Immature natural killer cell (primary cell): ENCODE data around the gene HK2. TPM values are rescaled to one million over a fixed set of nuclear protein-coding genes. Genes with fewer than 3 reads are reported as not detected.

Experiments
- DNase-seq, 3 donors: peaks; one replicate each; pipeline ENCODE4 v3.0.0; 2022; ENCODE audit warnings: mixed read lengths in 1 of 3
- H3K27ac Mint-ChIP-seq, 6 donors: one replicate each; pipeline ENCODE4 v1.8.0; 2020; ENCODE audit warnings: mixed read lengths in 6 of 6, mild to moderate bottlenecking in 5 of 6, inconsistent platforms in 4 of 6, moderate library complexity in 3 of 6
- H3K27me3 Mint-ChIP-seq, 3 donors: one replicate each; pipeline ENCODE4 v1.8.0; 2020 to 2021; ENCODE audit warnings: low read depth in 3 of 3, mild to moderate bottlenecking in 3 of 3, mixed read lengths in 3 of 3, moderate library complexity in 3 of 3, inconsistent platforms in 1 of 3
- H3K36me3 Mint-ChIP-seq, 3 donors: one replicate each; pipeline ENCODE4 v1.8.0; 2020; ENCODE audit warnings: mixed read lengths in 3 of 3, inconsistent platforms in 2 of 3, mild to moderate bottlenecking in 2 of 3
- H3K4me1 Mint-ChIP-seq, 2 donors: one replicate each; pipeline ENCODE4 v1.8.0; 2020; ENCODE audit warnings: inconsistent platforms in 2 of 2, mild to moderate bottlenecking in 2 of 2, mixed read lengths in 2 of 2, moderate library complexity in 1 of 2
- H3K4me3 Mint-ChIP-seq, 5 donors: one replicate each; pipeline ENCODE4 v1.8.0; 2020; ENCODE audit warnings: mild to moderate bottlenecking in 5 of 5, mixed read lengths in 5 of 5, inconsistent platforms in 3 of 5, moderate library complexity in 3 of 5
- H3K9me3 Mint-ChIP-seq, 6 donors: one replicate each; pipeline ENCODE4 v1.8.0; 2020; ENCODE audit warnings: mild to moderate bottlenecking in 6 of 6, mixed read lengths in 6 of 6, inconsistent platforms in 4 of 6, moderate library complexity in 3 of 6
- polyA plus RNA-seq, 3 donors: library from polyadenylated mRNA; unstranded; fragments of 300-500 nt; fragmentation: Illumina TruSeq; gene quantifications; one replicate each; pipeline ENCODE4 v1.2.3, GENCODE V29; 2021

Gene HK2
- polyA plus RNA-seq, 3 donors from 2014 or later = 0.04 to 0.77 (median 0.19) TPM

DNA sequence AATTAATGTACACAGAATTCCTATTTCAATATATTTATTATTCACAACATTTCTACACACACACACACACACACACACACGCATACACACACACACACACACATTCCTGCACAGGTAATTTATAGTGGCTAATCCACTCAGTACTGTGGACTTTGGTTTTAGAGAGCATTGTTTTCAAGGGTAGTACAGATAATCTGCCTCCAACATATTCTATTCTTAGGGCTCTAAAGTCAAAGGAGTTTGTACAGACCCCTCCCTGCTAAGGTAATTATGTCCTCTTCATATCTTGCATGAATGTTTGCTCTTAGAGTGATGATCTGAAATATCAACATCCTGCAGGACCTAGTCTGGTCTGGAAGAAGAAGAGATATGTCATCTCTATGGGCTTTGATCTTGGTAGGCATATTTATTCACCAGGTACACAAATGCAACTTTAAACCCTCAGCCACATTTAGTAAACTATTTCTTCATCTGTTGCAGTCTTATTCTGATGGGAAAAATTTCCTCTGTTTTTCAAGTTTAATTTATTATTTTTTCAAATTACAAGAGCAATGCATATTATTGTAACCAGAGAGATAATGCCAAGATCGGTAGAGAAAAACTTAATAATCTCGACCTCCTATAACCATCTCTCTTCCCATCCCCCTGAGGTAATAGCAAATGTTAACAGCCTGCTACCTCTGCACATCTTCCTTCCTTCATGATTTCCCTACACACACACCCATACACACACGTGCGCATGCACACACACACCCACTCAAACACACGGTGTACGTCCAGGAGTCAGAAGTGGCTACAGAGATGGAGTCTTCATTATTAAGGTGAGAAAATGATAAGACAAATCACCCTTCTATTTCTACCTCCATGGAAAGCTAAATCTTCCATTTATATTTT is 106.2 kb downstream of the HK2 start:
- no peaks in the 10 kb centered on the region for H3K36me3 Mint-ChIP-seq
- H3K4me1 Mint-ChIP-seq = no peaks in the 10 kb centered on the region
- no peaks in the 10 kb centered on the region for H3K9me3 Mint-ChIP-seq
- H3K27me3 Mint-ChIP-seq = peaks cover 2 to 15% (median 5%) of the 10 kb centered on the region in 3 donors
- no peak for DNase-seq
- no peak overlapping the region for H3K4me3 Mint-ChIP-seq
- H3K27ac Mint-ChIP-seq = no peak overlapping the region

DNA sequence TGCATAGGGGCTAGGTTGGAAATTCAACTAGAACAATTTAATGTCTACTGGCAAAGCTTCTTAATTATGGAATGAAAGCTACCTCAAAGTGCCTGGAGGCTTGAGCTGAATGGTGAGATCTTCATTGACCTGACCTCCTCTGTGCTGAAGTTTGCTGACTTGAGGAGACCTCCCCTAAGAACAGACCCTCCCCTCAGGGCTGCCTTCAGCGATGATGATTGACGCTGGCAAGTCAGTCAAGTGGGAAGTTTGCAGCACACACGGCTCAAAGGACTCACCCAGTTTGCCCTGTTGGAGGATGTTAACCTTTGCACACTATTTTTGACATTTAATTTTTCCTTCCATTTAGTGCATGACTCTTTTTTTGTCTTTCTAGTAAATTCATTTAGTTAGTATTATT is 107.4 kb downstream of the HK2 start:
- Mint-ChIP-seq H3K4me3 (no peak overlapping the region), H3K4me1 (no peaks in the 10 kb centered on the region), H3K27me3 (peaks cover 2 to 15% (median 5%) of the 10 kb centered on the region in 3 donors), H3K9me3 (no peaks in the 10 kb centered on the region), H3K36me3 (no peaks in the 10 kb centered on the region), H3K27ac (no peak overlapping the region)
- no peak for DNase-seq

DNA sequence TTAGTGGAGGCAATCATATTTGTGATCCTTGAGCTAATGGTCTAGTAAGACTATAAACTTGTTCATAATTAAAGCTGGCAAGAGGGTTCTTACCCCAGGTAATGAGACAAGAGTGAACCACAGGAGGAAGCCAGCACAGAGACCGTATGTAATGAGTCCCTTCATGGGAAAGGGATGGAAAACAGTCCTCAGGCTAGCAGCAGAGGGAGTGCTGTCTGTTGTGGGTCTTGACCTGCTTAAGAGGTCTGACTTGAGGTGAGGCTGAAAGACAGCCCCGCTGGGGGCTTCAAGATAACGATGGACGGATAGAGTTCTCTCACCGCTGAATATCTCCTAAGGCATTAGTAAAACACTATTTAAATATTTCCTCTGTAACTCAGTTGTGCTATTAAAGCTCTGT is 108.3 kb downstream of the HK2 start:
- Mint-ChIP-seq H3K4me1 (no peaks in the 10 kb centered on the region), H3K4me3 (no peak overlapping the region), H3K36me3 (no peaks in the 10 kb centered on the region), H3K9me3 (no peaks in the 10 kb centered on the region), H3K27me3 (peaks cover 2 to 10% (median 3%) of the 10 kb centered on the region in 3 donors), H3K27ac (no peak overlapping the region)
- no peak for DNase-seq

Other genes starting within 250 kb of the HK2 start
- gene M1AP, start 185.8 kb upstream of the HK2 start, polyA plus RNA-seq = not detected
- 1 to 10 TPM; 3.7 to 9.5 (median 6.7) TPM for gene SEMA4F, start 179.9 kb upstream of the HK2 start, polyA plus RNA-seq
- gene POLE4, start 124.5 kb downstream of the HK2 start, polyA plus RNA-seq = 100 to 1,000 TPM in 1 of 3 donors, 10 to 100 TPM in 2; 92.2 to 181 (median 98.5) TPM